Sigmoid colon (tissue), 7 donors: ENCODE results near the gene HECW1. TPM values are rescaled to one million over a fixed set of nuclear protein-coding genes. Genes with fewer than 3 reads are reported as not detected.
A peak's percentile ranks its signal among the peaks of the same experiment; 100 is the strongest.

Experiments used
- DNase-seq: peaks from one replicate; pipeline ENCODE4 v3.0.0-alpha.2; 2019
- H3K27ac ChIP-seq, 4 donors: fragments of 200-600 bp; sonication (generic); one replicate each; pipeline ENCODE4 v1.5.1; 2016 to 2019; ENCODE audit warnings: mild to moderate bottlenecking in 1 of 4
- H3K27me3 ChIP-seq, 3 donors: fragments of 200-600 bp; sonication (generic); one replicate each; pipeline ENCODE4 v1.5.1; 2019; ENCODE audit warnings: mild to moderate bottlenecking in 1 of 3
- H3K36me3 ChIP-seq, 4 donors: fragments of 200-600 bp; sonication (generic); one replicate each; pipeline ENCODE4 v1.5.1; 2016 to 2019
- H3K4me1 ChIP-seq, 4 donors: fragments of 200-600 bp; sonication (generic); one replicate each; pipeline ENCODE4 v1.5.1; 2017 to 2019
- H3K4me3 ChIP-seq, 4 donors: fragments of 200-600 bp; sonication (generic); one replicate each; pipeline ENCODE4 v1.5.1; 2017 to 2019; ENCODE audit warnings: mild to moderate bottlenecking in 2 of 4, moderate library complexity in 1 of 4
- H3K9me3 ChIP-seq, 4 donors: fragments of 200-600 bp in 3 of 4; sonication (generic) in 3 of 4; one replicate each; pipeline versions ENCODE4 v1.5.1 to v1.6.1; 2013 to 2019
- EP300 ChIP-seq, 4 donors: sonication (generic); formaldehyde crosslinking; IDR thresholded peaks; one replicate each; pipeline ENCODE4 v1.6.1; 2017; ENCODE audit warnings: antibody characterized with exemption in 4 of 4
- POLR2A ChIP-seq, 2 donors: fragments of 450-650 bp; IDR thresholded peaks; one replicate each; pipeline ENCODE4 v1.6.1; 2016; ENCODE audit warnings: antibody characterized with exemption in 2 of 2, mild to moderate bottlenecking in 2 of 2, moderate library complexity in 2 of 2
- POLR2AphosphoS5 ChIP-seq, 4 donors: sonication (generic); formaldehyde crosslinking; IDR thresholded peaks; one replicate each; pipeline ENCODE4 v1.6.1; 2017; ENCODE audit warnings: antibody characterized with exemption in 4 of 4
- WGBS, 2 donors: extraction: QIAGEN DNeasy Blood & Tissue Kit; methylation state at CpG; one replicate each; pipeline ENCODE4 v1.1.7; 2013; 5-methylcytosine and 5-hydroxymethylcytosine counted together
- intact Hi-C: fragments of 100-400 bp; cut with DNase I; formaldehyde crosslinking; loops from one replicate; pipeline ENCODE4 v1.15.1; 2023
- polyA plus RNA-seq, 3 donors: library from polyadenylated mRNA; stranded (reverse); fragments of 200-250 nt; gene quantifications; one replicate each; pipeline ENCODE4 v1.2.3, GENCODE V29; 2013
- total RNA-seq, 4 donors: library from RNA; depleted of rRNA; stranded (reverse); fragments of >200 nt; gene quantifications; one replicate each; pipeline ENCODE4 v1.1.0, GENCODE V29; 2016
- TF ChIP-seq, protein P1 (sequence below), 4 experiments: fragments of 450-650 bp in 3 of 4; fragments of 200-600 bp in 1 of 4; IDR thresholded peaks; one replicate each; pipeline ENCODE4 v1.5.1; 2016 to 2019; ENCODE audit warnings: antibody characterized with exemption in 4 of 4, mild to moderate bottlenecking in 3 of 4, moderate library complexity in 2 of 4
- donor health status: healthy with polysubstance abuse.
- donor health status: Bipolar disorder and iron deficiency.
- donor health status: healthy.

HECW1 gene
- total and polyA plus RNA-seq, 7 donors, result 0.33 to 7.8 (median 1.2) TPM

DNA sequence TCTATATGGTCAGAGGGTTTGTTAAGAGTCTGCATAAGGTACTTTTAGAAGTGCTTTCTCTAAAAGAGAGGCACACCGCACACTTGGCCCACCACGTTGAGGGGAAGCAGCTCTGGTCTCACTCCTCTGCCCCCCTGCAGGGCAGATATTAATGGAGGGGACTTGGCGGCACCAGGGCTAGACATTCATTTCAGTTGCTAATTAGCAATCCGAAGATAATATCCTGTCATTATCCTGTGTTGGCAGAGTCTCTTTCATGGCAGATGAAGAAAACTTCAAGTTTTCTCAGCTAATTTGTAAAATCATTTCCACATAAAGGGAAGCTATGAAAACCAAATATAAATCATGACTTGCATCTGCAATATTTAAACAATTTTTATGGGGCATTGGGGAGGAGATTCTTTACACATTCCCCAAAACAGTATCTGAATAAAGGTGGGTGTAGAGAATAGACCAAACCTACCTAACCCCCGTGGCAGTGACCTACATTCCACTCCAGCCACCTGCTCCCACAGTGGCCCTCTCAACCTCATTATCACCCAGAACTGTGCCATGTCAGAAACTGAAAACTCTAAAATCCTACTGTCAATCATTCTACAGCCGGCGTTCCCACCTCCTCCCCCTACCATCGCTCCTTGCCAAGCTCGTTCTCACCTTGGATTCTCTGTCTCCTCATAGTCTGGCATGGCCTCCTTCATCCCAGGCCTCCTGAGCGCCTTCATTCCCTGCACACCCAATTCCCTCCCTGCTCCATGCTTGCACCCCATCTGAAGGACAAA lies 416.3 kb downstream of the HECW1 start:
- Histone ChIP-seq H3K27me3 (no peaks in the 10 kb centered on the region), H3K36me3 (no peaks in the 10 kb centered on the region), H3K9me3 (no peaks in the 10 kb centered on the region), H3K4me3 (no peak overlapping the region), H3K27ac (no peak overlapping the region), H3K4me1 (peaks cover 0 to 5% (median 3%) of the 10 kb centered on the region in 4 donors)
- DNase-seq, result no peak
- WGBS, 2 donors, result 82 to 86% methylated on average over 10 of the region's 10 CpGs
- intact Hi-C loops, result no loop called here
- TF ChIP-seq, protein P1, sequence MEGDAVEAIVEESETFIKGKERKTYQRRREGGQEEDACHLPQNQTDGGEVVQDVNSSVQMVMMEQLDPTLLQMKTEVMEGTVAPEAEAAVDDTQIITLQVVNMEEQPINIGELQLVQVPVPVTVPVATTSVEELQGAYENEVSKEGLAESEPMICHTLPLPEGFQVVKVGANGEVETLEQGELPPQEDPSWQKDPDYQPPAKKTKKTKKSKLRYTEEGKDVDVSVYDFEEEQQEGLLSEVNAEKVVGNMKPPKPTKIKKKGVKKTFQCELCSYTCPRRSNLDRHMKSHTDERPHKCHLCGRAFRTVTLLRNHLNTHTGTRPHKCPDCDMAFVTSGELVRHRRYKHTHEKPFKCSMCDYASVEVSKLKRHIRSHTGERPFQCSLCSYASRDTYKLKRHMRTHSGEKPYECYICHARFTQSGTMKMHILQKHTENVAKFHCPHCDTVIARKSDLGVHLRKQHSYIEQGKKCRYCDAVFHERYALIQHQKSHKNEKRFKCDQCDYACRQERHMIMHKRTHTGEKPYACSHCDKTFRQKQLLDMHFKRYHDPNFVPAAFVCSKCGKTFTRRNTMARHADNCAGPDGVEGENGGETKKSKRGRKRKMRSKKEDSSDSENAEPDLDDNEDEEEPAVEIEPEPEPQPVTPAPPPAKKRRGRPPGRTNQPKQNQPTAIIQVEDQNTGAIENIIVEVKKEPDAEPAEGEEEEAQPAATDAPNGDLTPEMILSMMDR (IDR thresholded peaks at IDR 0.05), result no peak
- no peak for TF ChIP-seq POLR2A (IDR thresholded peaks at IDR 0.05)
- TF ChIP-seq EP300 (IDR thresholded peaks at IDR 0.05), result no peak
- no peak for TF ChIP-seq POLR2AphosphoS5 (IDR thresholded peaks at IDR 0.05)

DNA sequence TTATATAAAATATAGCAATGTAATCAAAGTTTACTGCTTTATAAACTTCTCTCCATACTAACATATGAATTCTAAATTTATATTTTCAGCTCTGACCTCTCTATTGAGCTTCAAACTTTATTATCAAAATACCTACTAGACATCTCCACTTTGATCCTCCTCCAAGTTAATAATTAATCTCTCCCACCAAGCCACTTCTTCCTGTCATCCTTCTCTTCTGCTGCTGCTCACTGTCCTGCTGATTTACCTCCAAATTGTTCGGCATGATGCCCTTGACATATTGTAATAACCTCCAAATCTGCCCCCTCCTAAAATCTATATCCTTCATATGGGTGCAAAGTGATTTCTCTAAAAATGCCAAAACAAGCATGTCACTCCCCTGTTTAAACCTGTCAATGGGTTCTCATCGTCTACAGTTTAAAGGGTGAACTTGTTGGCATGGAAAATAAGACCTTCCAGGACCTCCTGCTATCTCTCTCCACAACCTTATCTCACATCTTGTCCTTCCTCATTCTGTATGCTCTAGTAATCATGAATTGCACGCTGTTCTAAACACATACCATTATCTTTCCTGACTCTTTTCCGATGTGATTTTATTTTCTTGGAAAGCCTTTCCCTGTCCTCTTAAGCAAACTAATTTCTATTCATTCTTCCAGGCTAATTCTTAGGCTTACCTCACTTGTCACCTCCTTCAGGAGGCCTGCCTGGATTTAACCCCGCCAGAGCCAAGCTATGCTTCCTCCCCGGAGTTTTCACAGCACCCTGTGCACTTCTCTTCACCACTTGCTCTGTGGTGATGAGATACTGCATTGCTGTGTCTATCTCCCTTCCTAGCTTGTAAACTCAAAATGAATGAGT lies 418.3 kb downstream of the HECW1 start:
- H3K4me1 ChIP-seq, result peaks cover 0 to 10% (median 8%) of the 10 kb centered on the region in 4 donors
- H3K36me3 ChIP-seq, result no peaks in the 10 kb centered on the region
- H3K9me3 ChIP-seq, result no peaks in the 10 kb centered on the region
- intact Hi-C loops, result no loop called here
- DNase-seq, result no peak
- no peak overlapping the region for H3K27ac ChIP-seq
- TF ChIP-seq POLR2AphosphoS5 (IDR thresholded peaks at IDR 0.05) (no peak), EP300 (IDR thresholded peaks at IDR 0.05) (no peak)
- H3K27me3 ChIP-seq, result no peaks in the 10 kb centered on the region
- no peak overlapping the region for H3K4me3 ChIP-seq
- WGBS, 2 donors, result 51 to 74% methylated on average over 6 of the region's 6 CpGs

- H3K27me3 ChIP-seq, result no peaks in the 10 kb centered on the region
- H3K4me1 ChIP-seq, result peaks cover 0 to 10% (median 8%) of the 10 kb centered on the region in 4 donors
- H3K4me3 ChIP-seq, result no peak overlapping the region
- 75 to 88% methylated on average over 9 of the region's 9 CpGs for WGBS, 2 donors
- TF ChIP-seq EP300 (IDR thresholded peaks at IDR 0.05) (no peak), POLR2A (IDR thresholded peaks at IDR 0.05) (no peak), POLR2AphosphoS5 (IDR thresholded peaks at IDR 0.05) (peak in 1 of 4 donors; percentile 15)
- TF ChIP-seq, protein P1 (IDR thresholded peaks at IDR 0.05), result no peak
- intact Hi-C loops, result no loop called here
- H3K36me3 ChIP-seq, result no peaks in the 10 kb centered on the region
- DNase-seq, result no peak
- no peaks in the 10 kb centered on the region for H3K9me3 ChIP-seq
- H3K27ac ChIP-seq, result no peak overlapping the region
Observed at GRCh38 chr7:43531700-43532099, 419.3 kb downstream of the HECW1 start.

GRCh38 chr7:43533801-43534479 lies 421.5 kb downstream of the HECW1 start:
- intact Hi-C loops, result no loop called here
- WGBS, 2 donors, result 71 to 81% methylated on average over 6 of the region's 6 CpGs

More at GRCh38 chr7:43533801-43534479, 421.5 kb downstream of the HECW1 start:
- H3K27ac ChIP-seq, result peak overlapping the region in 1 of 4 donors; percentile 39
- no peaks in the 10 kb centered on the region for H3K9me3 ChIP-seq
- H3K27me3 ChIP-seq, result no peaks in the 10 kb centered on the region
- H3K4me1 ChIP-seq, result peaks cover 0 to 10% (median 8%) of the 10 kb centered on the region in 4 donors
- no peak for DNase-seq
- no peaks in the 10 kb centered on the region for H3K36me3 ChIP-seq
- TF ChIP-seq POLR2A (IDR thresholded peaks at IDR 0.05) (no peak), EP300 (IDR thresholded peaks at IDR 0.05) (no peak), POLR2AphosphoS5 (IDR thresholded peaks at IDR 0.05) (no peak)
- TF ChIP-seq, protein P1 (IDR thresholded peaks at IDR 0.05), result no peak
- H3K4me3 ChIP-seq, result no peak overlapping the region
